ENCODE measurements around the gene PELI3. TPM values are rescaled to one million over a fixed set of nuclear protein-coding genes. Genes with fewer than 3 reads are reported as not detected.

PELI3 gene
- total RNA-seq, 1 donor: 19.2 TPM

- Histone ChIP-seq H3K27ac (ENCODE audit: low read depth, low read length) (no peak overlapping the region), H3K4me2 (ENCODE audit: insufficient read depth, low read length) (no peak overlapping the region), H3K4me1 (ENCODE audit: insufficient read depth, low read length) (no peaks in the 10 kb centered on the region), H3K36me3 (ENCODE audit: insufficient read depth, low read length) (no peaks in the 10 kb centered on the region), H3K79me2 (ENCODE audit: insufficient read depth, low read length) (no peaks in the 10 kb centered on the region), H2AFZ (ENCODE audit: low read length) (no peak overlapping the region), H4K20me1 (ENCODE audit: insufficient read depth, low read length) (no peaks in the 10 kb centered on the region), H3K9me3 (ENCODE audit: low read depth, low read length) (no peaks in the 10 kb centered on the region), H3K27me3 (ENCODE audit: insufficient read depth, low read length) (peaks cover 54% of the 10 kb centered on the region), H3K4me3 (ENCODE audit: insufficient read depth, low read length) (no peak overlapping the region)
- TF ChIP-seq CTCF (IDR thresholded peaks at IDR 0.05; ENCODE audit: extremely low read depth, low read depth, low read length): no peak
- no peak for DNase-seq (ENCODE audit: insufficient read length, low spot score, missing footprints)
These were observed 15.0 kb upstream of the PELI3 start for GRCh38 chr11:66451663-66452062.

- no peak overlapping the region for H3K27ac ChIP-seq (ENCODE audit: low read depth, low read length)
- TF ChIP-seq CTCF (IDR thresholded peaks at IDR 0.05; ENCODE audit: extremely low read depth, low read depth, low read length): no peak
These were observed 12.5 kb upstream of the PELI3 start for GRCh38 chr11:66454247-66454646.

GRCh38 chr11:66454828-66455227 lies 11.9 kb upstream of the PELI3 start:
- Histone ChIP-seq H3K27ac (ENCODE audit: low read depth, low read length) (no peak overlapping the region), H3K4me3 (ENCODE audit: insufficient read depth, low read length) (no peak overlapping the region), H3K79me2 (ENCODE audit: insufficient read depth, low read length) (no peaks in the 10 kb centered on the region), H3K36me3 (ENCODE audit: insufficient read depth, low read length) (no peaks in the 10 kb centered on the region), H3K27me3 (ENCODE audit: insufficient read depth, low read length) (peaks cover 40% of the 10 kb centered on the region), H3K9me3 (ENCODE audit: low read depth, low read length) (no peaks in the 10 kb centered on the region), H4K20me1 (ENCODE audit: insufficient read depth, low read length) (no peaks in the 10 kb centered on the region), H2AFZ (ENCODE audit: low read length) (no peak overlapping the region), H3K4me2 (ENCODE audit: insufficient read depth, low read length) (no peak overlapping the region), H3K4me1 (ENCODE audit: insufficient read depth, low read length) (no peaks in the 10 kb centered on the region)
- TF ChIP-seq CTCF (IDR thresholded peaks at IDR 0.05; ENCODE audit: extremely low read depth, low read depth, low read length): no peak
- DNase-seq (ENCODE audit: insufficient read length, low spot score, missing footprints): peak; percentile 86

More at GRCh38 chr11:66454247-66454646, 12.5 kb upstream of the PELI3 start:
- no peaks in the 10 kb centered on the region for H4K20me1 ChIP-seq (ENCODE audit: insufficient read depth, low read length)
- no peak overlapping the region for H3K4me3 ChIP-seq (ENCODE audit: insufficient read depth, low read length)
- H3K27me3 ChIP-seq (ENCODE audit: insufficient read depth, low read length): peaks cover 44% of the 10 kb centered on the region
- no peak overlapping the region for H2AFZ ChIP-seq (ENCODE audit: low read length)
- H3K36me3 ChIP-seq (ENCODE audit: insufficient read depth, low read length): no peaks in the 10 kb centered on the region
- H3K79me2 ChIP-seq (ENCODE audit: insufficient read depth, low read length): no peaks in the 10 kb centered on the region
- no peak overlapping the region for H3K4me2 ChIP-seq (ENCODE audit: insufficient read depth, low read length)
- H3K9me3 ChIP-seq (ENCODE audit: low read depth, low read length): no peaks in the 10 kb centered on the region
- H3K4me1 ChIP-seq (ENCODE audit: insufficient read depth, low read length): no peaks in the 10 kb centered on the region
- DNase-seq (ENCODE audit: insufficient read length, low spot score, missing footprints): no peak

- H3K4me1 ChIP-seq (ENCODE audit: insufficient read depth, low read length): no peaks in the 10 kb centered on the region
- no peak for TF ChIP-seq CTCF (IDR thresholded peaks at IDR 0.05; ENCODE audit: extremely low read depth, low read depth, low read length)
- H3K27me3 ChIP-seq (ENCODE audit: insufficient read depth, low read length): peaks cover 17% of the 10 kb centered on the region
- H4K20me1 ChIP-seq (ENCODE audit: insufficient read depth, low read length): no peaks in the 10 kb centered on the region
- H3K36me3 ChIP-seq (ENCODE audit: insufficient read depth, low read length): no peaks in the 10 kb centered on the region
- H3K9me3 ChIP-seq (ENCODE audit: low read depth, low read length): no peaks in the 10 kb centered on the region
- H2AFZ ChIP-seq (ENCODE audit: low read length): no peak overlapping the region
- H3K27ac ChIP-seq (ENCODE audit: low read depth, low read length): no peak overlapping the region
- DNase-seq (ENCODE audit: insufficient read length, low spot score, missing footprints): no peak
- no peaks in the 10 kb centered on the region for H3K79me2 ChIP-seq (ENCODE audit: insufficient read depth, low read length)
- no peak overlapping the region for H3K4me3 ChIP-seq (ENCODE audit: insufficient read depth, low read length)
- no peak overlapping the region for H3K4me2 ChIP-seq (ENCODE audit: insufficient read depth, low read length)
These were observed 8.9 kb upstream of the PELI3 start for GRCh38 chr11:66457826-66458225.

Measured in osteoblast (primary cell).